ENCODE data around the gene FHOD1. TPM values are rescaled to one million over a fixed set of nuclear protein-coding genes. Genes with fewer than 3 reads are reported as not detected.

FHOD1 gene
- total RNA-seq, 1 donor from 2014 or later = 71.7 TPM

DNA sequence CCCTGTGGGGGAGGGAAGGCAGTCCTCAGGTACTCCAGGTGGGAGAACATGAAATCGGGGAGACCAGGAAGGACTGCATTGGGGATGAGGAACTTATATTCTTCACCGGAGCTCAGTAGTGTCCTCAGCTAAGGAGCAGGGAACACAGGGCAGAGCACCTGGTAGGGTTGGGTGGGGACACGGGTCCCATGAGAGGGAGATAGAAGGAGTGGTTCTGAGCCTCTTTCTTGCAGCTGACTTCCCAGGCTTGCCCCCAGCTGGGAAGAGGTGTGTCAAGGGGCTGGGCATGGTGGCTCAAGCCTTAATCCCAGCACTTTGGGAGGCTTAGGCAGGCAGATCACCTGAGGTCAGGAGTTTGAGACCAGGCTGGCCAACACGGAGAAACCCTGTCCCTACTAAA, 2.1 kb downstream of the FHOD1 start:
- H3K27me3 Mint-ChIP-seq (ENCODE audit: unreplicated experiment) = no peaks in the 10 kb centered on the region
- no peaks in the 10 kb centered on the region for H3K36me3 Mint-ChIP-seq (ENCODE audit: unreplicated experiment)
- peak overlapping the region; percentile 95 for H3K27ac Mint-ChIP-seq (ENCODE audit: unreplicated experiment)
- DNase-seq (ENCODE audit: extremely low spot score, unreplicated experiment) = no peak
- no peaks in the 10 kb centered on the region for H3K9me3 Mint-ChIP-seq (ENCODE audit: unreplicated experiment)
- peaks cover 69% of the 10 kb centered on the region for H3K4me1 Mint-ChIP-seq (ENCODE audit: unreplicated experiment)
- H3K4me3 Mint-ChIP-seq (ENCODE audit: unreplicated experiment) = peak overlapping the region; percentile 85
- TF ChIP-seq, protein P1, sequence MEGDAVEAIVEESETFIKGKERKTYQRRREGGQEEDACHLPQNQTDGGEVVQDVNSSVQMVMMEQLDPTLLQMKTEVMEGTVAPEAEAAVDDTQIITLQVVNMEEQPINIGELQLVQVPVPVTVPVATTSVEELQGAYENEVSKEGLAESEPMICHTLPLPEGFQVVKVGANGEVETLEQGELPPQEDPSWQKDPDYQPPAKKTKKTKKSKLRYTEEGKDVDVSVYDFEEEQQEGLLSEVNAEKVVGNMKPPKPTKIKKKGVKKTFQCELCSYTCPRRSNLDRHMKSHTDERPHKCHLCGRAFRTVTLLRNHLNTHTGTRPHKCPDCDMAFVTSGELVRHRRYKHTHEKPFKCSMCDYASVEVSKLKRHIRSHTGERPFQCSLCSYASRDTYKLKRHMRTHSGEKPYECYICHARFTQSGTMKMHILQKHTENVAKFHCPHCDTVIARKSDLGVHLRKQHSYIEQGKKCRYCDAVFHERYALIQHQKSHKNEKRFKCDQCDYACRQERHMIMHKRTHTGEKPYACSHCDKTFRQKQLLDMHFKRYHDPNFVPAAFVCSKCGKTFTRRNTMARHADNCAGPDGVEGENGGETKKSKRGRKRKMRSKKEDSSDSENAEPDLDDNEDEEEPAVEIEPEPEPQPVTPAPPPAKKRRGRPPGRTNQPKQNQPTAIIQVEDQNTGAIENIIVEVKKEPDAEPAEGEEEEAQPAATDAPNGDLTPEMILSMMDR (IDR thresholded peaks at IDR 0.05) = no peak

DNA sequence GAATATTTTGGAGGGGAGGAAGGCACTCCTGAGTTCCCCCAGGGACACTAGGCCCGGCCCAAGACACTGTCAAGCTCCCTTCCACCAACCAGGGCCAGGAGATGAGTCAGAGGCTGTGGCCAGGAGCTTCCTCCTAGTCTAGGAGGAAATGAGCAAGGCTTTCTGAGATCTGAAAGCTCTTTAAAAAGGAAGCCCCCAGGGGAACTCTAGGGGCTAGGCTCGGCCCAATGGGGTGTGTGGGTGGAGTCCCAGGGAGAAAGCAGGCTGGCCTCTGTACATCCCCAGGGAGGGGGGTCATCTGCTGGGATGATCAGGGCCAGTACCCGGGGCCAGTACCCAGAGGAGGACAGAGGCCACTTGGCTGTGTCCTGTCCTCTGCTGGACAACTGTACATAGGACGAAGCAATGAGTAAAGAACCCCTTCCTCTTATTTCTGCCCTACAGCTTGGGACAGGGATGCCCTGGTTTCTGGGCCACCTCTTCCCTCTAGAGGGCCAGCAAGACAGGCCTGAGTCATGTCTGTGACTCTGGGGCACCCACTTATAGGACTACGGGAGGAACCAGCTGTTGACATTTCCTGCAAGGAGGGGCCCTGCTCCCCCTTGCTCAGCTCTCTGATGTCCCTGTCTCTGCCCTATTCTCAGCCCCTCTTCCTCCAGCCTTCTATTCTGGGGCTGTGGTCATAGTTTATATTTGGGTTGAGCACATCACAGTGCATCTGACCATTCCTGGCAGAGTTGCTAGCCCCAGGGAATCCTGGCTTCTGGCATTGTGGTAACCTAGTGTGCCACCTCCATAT, 2.7 kb downstream of the FHOD1 start:
- H3K4me1 Mint-ChIP-seq (ENCODE audit: unreplicated experiment) = peaks cover 68% of the 10 kb centered on the region
- H3K27me3 Mint-ChIP-seq (ENCODE audit: unreplicated experiment) = no peaks in the 10 kb centered on the region
- H3K27ac Mint-ChIP-seq (ENCODE audit: unreplicated experiment) = peak overlapping the region; percentile 95
- H3K4me3 Mint-ChIP-seq (ENCODE audit: unreplicated experiment) = peak overlapping the region; percentile 85
- no peaks in the 10 kb centered on the region for H3K36me3 Mint-ChIP-seq (ENCODE audit: unreplicated experiment)
- TF ChIP-seq, protein P1 (IDR thresholded peaks at IDR 0.05) = no peak
- DNase-seq (ENCODE audit: extremely low spot score, unreplicated experiment) = no peak
- no peaks in the 10 kb centered on the region for H3K9me3 Mint-ChIP-seq (ENCODE audit: unreplicated experiment)

DNA sequence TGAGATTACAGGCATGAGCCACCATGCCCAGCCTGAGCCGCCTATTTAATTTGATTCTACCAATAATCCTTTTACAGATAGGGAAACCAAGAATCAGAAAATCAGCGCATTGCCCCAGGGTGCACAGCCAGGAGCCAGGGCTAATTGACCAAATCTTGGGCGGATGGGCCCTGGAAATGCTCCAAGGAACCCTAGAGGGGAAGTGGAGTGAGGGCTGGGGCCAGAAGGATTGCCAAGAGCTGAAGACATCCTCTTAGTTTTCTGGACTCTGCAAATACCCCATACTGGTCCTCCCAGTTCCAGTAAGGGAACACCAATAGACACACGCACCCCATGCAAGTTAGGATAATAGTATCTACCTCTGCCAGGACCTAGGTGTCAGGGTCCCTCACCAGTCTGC, 3.8 kb downstream of the FHOD1 start:
- Mint-ChIP-seq H3K36me3 (ENCODE audit: unreplicated experiment) (peaks cover 5% of the 10 kb centered on the region), H3K9me3 (ENCODE audit: unreplicated experiment) (no peaks in the 10 kb centered on the region), H3K27me3 (ENCODE audit: unreplicated experiment) (no peaks in the 10 kb centered on the region), H3K4me3 (ENCODE audit: unreplicated experiment) (no peak overlapping the region), H3K4me1 (ENCODE audit: unreplicated experiment) (peaks cover 63% of the 10 kb centered on the region), H3K27ac (ENCODE audit: unreplicated experiment) (peak overlapping the region; percentile 95)
- TF ChIP-seq, protein P1 (IDR thresholded peaks at IDR 0.05) = no peak
- DNase-seq (ENCODE audit: extremely low spot score, unreplicated experiment) = no peak

DNA sequence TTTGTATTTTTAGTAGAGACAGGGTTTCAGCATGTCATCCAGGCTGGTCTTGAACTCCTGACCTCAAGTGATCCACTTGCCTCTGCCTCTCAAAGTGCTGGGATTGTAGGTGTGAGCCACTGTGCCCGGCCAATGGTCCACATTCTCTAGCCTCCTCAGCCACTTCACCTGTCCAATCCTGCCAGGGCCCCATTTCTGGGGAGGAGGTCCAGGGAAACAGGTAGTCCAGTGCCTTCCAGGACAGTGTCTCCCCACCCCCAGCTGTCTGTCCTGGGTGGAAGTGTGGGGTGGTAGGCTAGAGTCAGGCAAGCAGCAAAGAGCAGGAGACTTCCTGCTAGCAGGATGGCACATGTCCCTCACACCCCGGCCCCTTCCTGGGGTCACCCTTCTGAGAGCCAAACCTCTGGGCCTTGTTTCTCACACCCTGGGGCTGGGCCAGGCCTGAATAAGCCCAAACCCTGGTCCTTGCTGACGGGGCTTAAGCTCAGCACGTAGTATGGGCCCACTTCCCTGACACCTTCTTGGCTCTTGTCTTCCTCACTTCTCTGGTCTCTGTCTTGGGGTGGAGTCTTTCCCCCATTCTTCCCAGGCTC, 5.0 kb downstream of the FHOD1 start:
- TF ChIP-seq, protein P1 (IDR thresholded peaks at IDR 0.05) = no peak
- Mint-ChIP-seq H3K9me3 (ENCODE audit: unreplicated experiment) (no peaks in the 10 kb centered on the region), H3K27ac (ENCODE audit: unreplicated experiment) (peak overlapping the region; percentile 95), H3K27me3 (ENCODE audit: unreplicated experiment) (no peaks in the 10 kb centered on the region), H3K4me3 (ENCODE audit: unreplicated experiment) (no peak overlapping the region), H3K36me3 (ENCODE audit: unreplicated experiment) (peaks cover 14% of the 10 kb centered on the region), H3K4me1 (ENCODE audit: unreplicated experiment) (peaks cover 54% of the 10 kb centered on the region)
- DNase-seq (ENCODE audit: extremely low spot score, unreplicated experiment) = no peak
